Gastroesophageal sphincter (tissue), 4 donors: ENCODE results near the gene HLA-DQA2. TPM values are rescaled to one million over a fixed set of nuclear protein-coding genes. Genes with fewer than 3 reads are reported as not detected.

ENCODE experiments used
- ATAC-seq: fragments of 150-250 bp; one replicate; pipeline ENCODE4 v1.9.1; 2016; ENCODE audit warnings: mild to moderate bottlenecking, moderate library complexity
- H3K27ac ChIP-seq, 4 donors: fragments of 200-600 bp; sonication (generic) in 3 of 4; 1 replicate in 3 of 4; 2 replicates in 1 of 4; pipeline ENCODE4 v1.5.1; 2016 to 2019
- H3K27me3 ChIP-seq: fragments of 200-600 bp; sonication (generic); one replicate; pipeline ENCODE4 v1.5.1; 2019
- H3K36me3 ChIP-seq, 2 donors: fragments of 200-600 bp; sonication (generic); one replicate each; pipeline ENCODE4 v1.5.1; 2019; ENCODE audit warnings: control low read depth in 1 of 2
- H3K4me1 ChIP-seq, 3 donors: fragments of 200-600 bp; sonication (generic); 1 replicate in 2 of 3; 2 replicates in 1 of 3; pipeline ENCODE4 v1.5.1; 2016 to 2019; ENCODE audit warnings: control low read depth in 2 of 3
- H3K4me3 ChIP-seq, 2 donors: fragments of 200-600 bp; sonication (generic); one replicate each; pipeline ENCODE4 v1.5.1; 2019; ENCODE audit warnings: mild to moderate bottlenecking in 1 of 2, moderate library complexity in 1 of 2
- H3K9me3 ChIP-seq, 3 donors: fragments of 200-600 bp; sonication (generic); one replicate each; pipeline ENCODE4 v1.5.1; 2017 to 2019; ENCODE audit warnings: control low read depth in 2 of 3
- CTCF ChIP-seq, 4 experiments: fragments of 200-600 bp in 2 of 4; fragments of 450-650 bp in 2 of 4; sonication (generic) in 1 of 4; IDR thresholded peaks; one replicate each; pipeline ENCODE4 v1.5.1; 2017 to 2019; ENCODE audit warnings: antibody characterized with exemption in 4 of 4, mild to moderate bottlenecking in 2 of 4, moderate library complexity in 2 of 4
- EP300 ChIP-seq: sonication (generic); formaldehyde crosslinking; IDR thresholded peaks from one replicate; pipeline ENCODE4 v1.6.1; 2017; ENCODE audit warnings: antibody characterized with exemption, mild to moderate bottlenecking
- POLR2A ChIP-seq, 2 donors: fragments of 450-650 bp; IDR thresholded peaks; one replicate each; pipeline ENCODE4 v1.6.1; 2017; ENCODE audit warnings: antibody characterized with exemption in 2 of 2, mild to moderate bottlenecking in 2 of 2, moderate library complexity in 1 of 2
- POLR2AphosphoS5 ChIP-seq: sonication (generic); formaldehyde crosslinking; IDR thresholded peaks from one replicate; pipeline ENCODE4 v1.6.1; 2017; ENCODE audit warnings: antibody characterized with exemption
- WGBS, 2 donors: methylation state at CpG; one replicate each; pipeline ENCODE4 v1.1.5; 2018; ENCODE audit warnings: low coverage in 1 of 2; 5-methylcytosine and 5-hydroxymethylcytosine counted together
- total RNA-seq, 4 donors: library from RNA; depleted of rRNA; stranded (reverse); fragments of >200 nt; gene quantifications; one replicate each; pipeline ENCODE4 v1.1.0, GENCODE V29; 2016

HLA-DQA2 gene
- 1 to 10 TPM in 1 of 4 donors, under 1 TPM in 1, not detected in 2; 0.40 to 1.8 TPM for total RNA-seq

- no peaks in the 10 kb centered on the region for H3K36me3 ChIP-seq
- peaks cover 35% of the 10 kb centered on the region for H3K27me3 ChIP-seq
- H3K9me3 ChIP-seq = no peaks in the 10 kb centered on the region
- no peak for ATAC-seq
- H3K27ac ChIP-seq = no peak within 1 kb of the TSS
- TF ChIP-seq POLR2A (IDR thresholded peaks at IDR 0.05) (no peak), CTCF (IDR thresholded peaks at IDR 0.05) (no peak), EP300 (no peak), POLR2AphosphoS5 (no peak)
- no peak within 1 kb of the TSS for H3K4me3 ChIP-seq
- H3K4me1 ChIP-seq = no peaks in the 10 kb centered on the region
- WGBS, 2 donors = 54 to 63% methylated on average over 4 to 7 of the region's 7 CpGs
These were observed at the start of gene HLA-DQA2 for GRCh38 chr6:32741031-32741960. TSS of gene HLA-DQA2 (plus strand) at chr6:32741391. CDS start at chr6:32741444, 53 bp downstream.

GRCh38 chr6:32692019-32692418, 49.2 kb upstream of the HLA-DQA2 start:
- 0% methylated on average over 1 of the region's 1 CpG; no CpG with 5 or more reads in 1 of the 2 donors for WGBS, 2 donors
- H3K4me1 ChIP-seq = no peaks in the 10 kb centered on the region
- H3K9me3 ChIP-seq = peaks cover 0 to 17% (median 0%) of the 10 kb centered on the region in 3 donors
- H3K27me3 ChIP-seq = peaks cover 40% of the 10 kb centered on the region
- no peak for ATAC-seq
- no peak overlapping the region for H3K27ac ChIP-seq
- no peak overlapping the region for H3K4me3 ChIP-seq
- H3K36me3 ChIP-seq = no peaks in the 10 kb centered on the region
- TF ChIP-seq CTCF (IDR thresholded peaks at IDR 0.05) (peak in 1 of 4 experiments; percentile 24), POLR2AphosphoS5 (no peak)

- ATAC-seq = no peak
- Histone ChIP-seq H3K9me3 (peaks cover 0 to 17% (median 0%) of the 10 kb centered on the region in 3 donors), H3K4me3 (no peak overlapping the region), H3K36me3 (no peaks in the 10 kb centered on the region), H3K27ac (no peak overlapping the region), H3K4me1 (no peaks in the 10 kb centered on the region), H3K27me3 (peaks cover 42% of the 10 kb centered on the region)
- no peak for TF ChIP-seq CTCF (IDR thresholded peaks at IDR 0.05)
- no peak for TF ChIP-seq EP300
- WGBS, 2 donors = 56 to 82% methylated on average over 1 of the region's 1 CpG
These were observed 44.2 kb upstream of the HLA-DQA2 start for GRCh38 chr6:32697031-32697430.

GRCh38 chr6:32700391-32701040, 40.7 kb upstream of the HLA-DQA2 start:
- H3K4me1 ChIP-seq = no peaks in the 10 kb centered on the region
- H3K27me3 ChIP-seq = peaks cover 40% of the 10 kb centered on the region
- H3K27ac ChIP-seq = no peak overlapping the region
- no peaks in the 10 kb centered on the region for H3K9me3 ChIP-seq
- TF ChIP-seq POLR2A (IDR thresholded peaks at IDR 0.05) (no peak), CTCF (IDR thresholded peaks at IDR 0.05) (peak; percentile 38 to 62 (median 55))
- 5 to 11% methylated on average over 5 to 6 of the region's 6 CpGs for WGBS, 2 donors
- H3K4me3 ChIP-seq = no peak overlapping the region
- H3K36me3 ChIP-seq = no peaks in the 10 kb centered on the region
- peak; percentile 62 for ATAC-seq
